ENCODE results near the gene TNFRSF8.

Gene TNFRSF8

GRCh38 chr1:12142141-12142823 is 79.2 kb downstream of the TNFRSF8 start:
- Histone ChIP-seq H2AFZ (ENCODE audit: low read length) (no peak overlapping the region), H3K9ac (ENCODE audit: low read length) (no peak overlapping the region), H3K27ac (ENCODE audit: low read depth, low read length, poor library complexity, severe bottlenecking) (no peak overlapping the region), H3K36me3 (ENCODE audit: insufficient read depth, low read length) (no peaks in the 10 kb centered on the region), H3K4me1 (ENCODE audit: insufficient read depth, low read length, severe bottlenecking) (peaks cover 8% of the 10 kb centered on the region), H3K9me3 (ENCODE audit: low read length) (no peaks in the 10 kb centered on the region), H3K4me2 (ENCODE audit: low read length) (no peak overlapping the region), H3K27me3 (ENCODE audit: insufficient read depth, low read length) (peaks cover 4% of the 10 kb centered on the region; the same call in 1 of the 2 replicates), H3K79me2 (ENCODE audit: insufficient read depth, low read length) (no peaks in the 10 kb centered on the region), H3K4me3 (ENCODE audit: low read depth, low read length, poor library complexity, severe bottlenecking) (no peak overlapping the region), H3F3A (ENCODE audit: insufficient read depth, low read length) (no peaks in the 10 kb centered on the region), H3K9me2 (ENCODE audit: low read depth, low read length) (no peaks in the 10 kb centered on the region), H4K20me1 (ENCODE audit: insufficient read depth, low read length) (no peaks in the 10 kb centered on the region)
- TF ChIP-seq, protein P1, sequence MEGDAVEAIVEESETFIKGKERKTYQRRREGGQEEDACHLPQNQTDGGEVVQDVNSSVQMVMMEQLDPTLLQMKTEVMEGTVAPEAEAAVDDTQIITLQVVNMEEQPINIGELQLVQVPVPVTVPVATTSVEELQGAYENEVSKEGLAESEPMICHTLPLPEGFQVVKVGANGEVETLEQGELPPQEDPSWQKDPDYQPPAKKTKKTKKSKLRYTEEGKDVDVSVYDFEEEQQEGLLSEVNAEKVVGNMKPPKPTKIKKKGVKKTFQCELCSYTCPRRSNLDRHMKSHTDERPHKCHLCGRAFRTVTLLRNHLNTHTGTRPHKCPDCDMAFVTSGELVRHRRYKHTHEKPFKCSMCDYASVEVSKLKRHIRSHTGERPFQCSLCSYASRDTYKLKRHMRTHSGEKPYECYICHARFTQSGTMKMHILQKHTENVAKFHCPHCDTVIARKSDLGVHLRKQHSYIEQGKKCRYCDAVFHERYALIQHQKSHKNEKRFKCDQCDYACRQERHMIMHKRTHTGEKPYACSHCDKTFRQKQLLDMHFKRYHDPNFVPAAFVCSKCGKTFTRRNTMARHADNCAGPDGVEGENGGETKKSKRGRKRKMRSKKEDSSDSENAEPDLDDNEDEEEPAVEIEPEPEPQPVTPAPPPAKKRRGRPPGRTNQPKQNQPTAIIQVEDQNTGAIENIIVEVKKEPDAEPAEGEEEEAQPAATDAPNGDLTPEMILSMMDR (IDR thresholded peaks at IDR 0.05; ENCODE audit: low read length) = no peak
- TF ChIP-seq EZH2 (IDR thresholded peaks at IDR 0.05; ENCODE audit: borderline replicate concordance, low read length) = no peak

DNA sequence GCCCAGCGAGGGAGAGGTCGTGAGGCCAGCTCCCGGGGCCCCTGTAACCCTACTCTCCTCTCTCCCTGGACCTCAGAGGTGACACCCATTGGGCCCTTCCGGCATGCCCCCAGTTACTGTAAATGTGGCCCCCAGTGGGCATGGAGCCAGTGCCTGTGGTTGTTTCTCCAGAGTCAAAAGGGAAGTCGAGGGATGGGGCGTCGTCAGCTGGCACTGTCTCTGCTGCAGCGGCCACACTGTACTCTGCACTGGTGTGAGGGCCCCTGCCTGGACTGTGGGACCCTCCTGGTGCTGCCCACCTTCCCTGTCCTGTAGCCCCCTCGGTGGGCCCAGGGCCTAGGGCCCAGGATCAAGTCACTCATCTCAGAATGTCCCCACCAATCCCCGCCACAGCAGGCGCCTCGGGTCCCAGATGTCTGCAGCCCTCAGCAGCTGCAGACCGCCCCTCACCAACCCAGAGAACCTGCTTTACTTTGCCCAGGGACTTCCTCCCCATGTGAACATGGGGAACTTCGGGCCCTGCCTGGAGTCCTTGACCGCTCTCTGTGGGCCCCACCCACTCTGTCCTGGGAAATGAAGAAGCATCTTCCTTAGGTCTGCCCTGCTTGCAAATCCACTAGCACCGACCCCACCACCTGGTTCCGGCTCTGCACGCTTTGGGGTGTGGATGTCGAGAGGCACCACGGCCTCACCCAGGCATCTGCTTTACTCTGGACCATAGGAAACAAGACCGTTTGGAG is 80.0 kb downstream of the TNFRSF8 start:
- TF ChIP-seq EZH2 (IDR thresholded peaks at IDR 0.05; ENCODE audit: borderline replicate concordance, low read length) = no peak
- TF ChIP-seq, protein P1 (IDR thresholded peaks at IDR 0.05; ENCODE audit: low read length) = no peak
- H3F3A ChIP-seq (ENCODE audit: insufficient read depth, low read length) = no peaks in the 10 kb centered on the region
- no peaks in the 10 kb centered on the region for H3K79me2 ChIP-seq (ENCODE audit: insufficient read depth, low read length)
- no peak overlapping the region; the same call in 1 of the 2 replicates for H3K4me2 ChIP-seq (ENCODE audit: low read length)
- H2AFZ ChIP-seq (ENCODE audit: low read length) = no peak overlapping the region
- no peak overlapping the region for H3K27ac ChIP-seq (ENCODE audit: low read depth, low read length, poor library complexity, severe bottlenecking)
- H4K20me1 ChIP-seq (ENCODE audit: insufficient read depth, low read length) = no peaks in the 10 kb centered on the region
- peaks cover 8% of the 10 kb centered on the region for H3K4me1 ChIP-seq (ENCODE audit: insufficient read depth, low read length, severe bottlenecking)
- no peaks in the 10 kb centered on the region for H3K36me3 ChIP-seq (ENCODE audit: insufficient read depth, low read length)
- no peak overlapping the region for H3K9ac ChIP-seq (ENCODE audit: low read length)
- H3K9me3 ChIP-seq (ENCODE audit: low read length) = no peaks in the 10 kb centered on the region
- no peaks in the 10 kb centered on the region; the same call in 1 of the 2 replicates for H3K27me3 ChIP-seq (ENCODE audit: insufficient read depth, low read length)
- no peaks in the 10 kb centered on the region for H3K9me2 ChIP-seq (ENCODE audit: low read depth, low read length)
- no peak overlapping the region for H3K4me3 ChIP-seq (ENCODE audit: low read depth, low read length, poor library complexity, severe bottlenecking)

DNA sequence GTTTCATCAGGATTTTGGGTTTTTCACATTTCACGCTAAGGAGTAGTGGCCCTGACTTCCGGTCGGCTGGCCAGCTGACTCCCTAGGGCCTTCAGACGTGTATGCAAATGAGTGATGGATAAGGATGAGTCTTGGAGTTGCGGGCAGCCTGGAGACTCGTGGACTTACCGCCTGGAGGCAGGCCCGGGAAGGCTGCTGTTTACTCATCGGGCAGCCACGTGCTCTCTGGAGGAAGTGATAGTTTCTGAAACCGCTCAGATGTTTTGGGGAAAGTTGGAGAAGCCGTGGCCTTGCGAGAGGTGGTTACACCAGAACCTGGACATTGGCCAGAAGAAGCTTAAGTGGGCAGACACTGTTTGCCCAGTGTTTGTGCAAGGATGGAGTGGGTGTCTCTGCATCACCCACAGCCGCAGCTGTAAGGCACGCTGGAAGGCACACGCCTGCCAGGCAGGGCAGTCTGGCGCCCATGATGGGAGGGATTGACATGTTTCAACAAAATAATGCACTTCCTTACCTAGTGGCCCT is 80.6 kb downstream of the TNFRSF8 start:
- Histone ChIP-seq H3K4me1 (ENCODE audit: insufficient read depth, low read length, severe bottlenecking) (peaks cover 8% of the 10 kb centered on the region), H3K4me2 (ENCODE audit: low read length) (no peak overlapping the region; the same call in 1 of the 2 replicates), H3K27ac (ENCODE audit: low read depth, low read length, poor library complexity, severe bottlenecking) (no peak overlapping the region), H3K9ac (ENCODE audit: low read length) (no peak overlapping the region), H3K4me3 (ENCODE audit: low read depth, low read length, poor library complexity, severe bottlenecking) (no peak overlapping the region), H3F3A (ENCODE audit: insufficient read depth, low read length) (no peaks in the 10 kb centered on the region), H3K27me3 (ENCODE audit: insufficient read depth, low read length) (no peaks in the 10 kb centered on the region; the same call in 1 of the 2 replicates), H4K20me1 (ENCODE audit: insufficient read depth, low read length) (no peaks in the 10 kb centered on the region), H3K79me2 (ENCODE audit: insufficient read depth, low read length) (no peaks in the 10 kb centered on the region), H3K9me3 (ENCODE audit: low read length) (no peaks in the 10 kb centered on the region), H3K36me3 (ENCODE audit: insufficient read depth, low read length) (no peaks in the 10 kb centered on the region), H2AFZ (ENCODE audit: low read length) (no peak overlapping the region), H3K9me2 (ENCODE audit: low read depth, low read length) (no peaks in the 10 kb centered on the region)
- TF ChIP-seq, protein P1 (IDR thresholded peaks at IDR 0.05; ENCODE audit: low read length) = no peak
- no peak for TF ChIP-seq EZH2 (IDR thresholded peaks at IDR 0.05; ENCODE audit: borderline replicate concordance, low read length)
